HEK293 (cell line): ENCODE data around the gene ZCCHC17.

Source experiments
- CTCF ChIA-PET: fragments of 350-600 bp; formaldehyde crosslinking; extraction: SDS; loops from one replicate; lab custom pipeline; 2021; ENCODE audit warnings: antibody characterized with exemption; lab: Yijun Ruan, JAX
- POLR2A ChIA-PET: fragments of 300-600 bp; formaldehyde crosslinking; extraction: SDS; loops from one replicate; lab custom pipeline; 2020; ENCODE audit warnings: antibody characterized with exemption, inconsistent platforms; lab: Yijun Ruan, JAX
- H3K27ac ChIP-seq: fragments of 200-500 bp; sonication (Bioruptor generic); 2 replicates; pipeline ENCODE4 v1.5.1; 2014; ENCODE audit warnings: low read depth, low read length, control low read depth, inconsistent platforms; ENCODE audit errors: extremely low read depth
- H3K36me3 ChIP-seq, 2 experiments: fragments of 200-500 bp in 1 of 2; sonication (Bioruptor generic) in 1 of 2; 1 replicate in 1 of 2; 2 replicates in 1 of 2; pipeline ENCODE4 v1.5.1; 2014 to 2017; ENCODE audit warnings: inconsistent platforms in 2 of 2, low read length in 2 of 2; ENCODE audit not compliant: control insufficient read depth in 2 of 2, insufficient read depth in 1 of 2
- H3K4me1 ChIP-seq: fragments of 200-500 bp; sonication (Bioruptor generic); 2 replicates; pipeline ENCODE4 v1.5.1; 2014; ENCODE audit warnings: mild to moderate bottlenecking, low read length, inconsistent platforms; ENCODE audit not compliant: control insufficient read depth, insufficient read depth
- H3K4me3 ChIP-seq: 2 replicates; pipeline ENCODE4 v1.5.1; 2011; ENCODE audit warnings: low read depth, mild to moderate bottlenecking, control low read depth, low read length, moderate library complexity
- H3K9me3 ChIP-seq: fragments of 200-500 bp; sonication (Bioruptor generic); 2 replicates; pipeline ENCODE4 v1.5.1; 2014; ENCODE audit warnings: low read depth, low read length, inconsistent platforms; ENCODE audit not compliant: control insufficient read depth, insufficient read depth
- BCL11A ChIP-seq: fragments of 450-650 bp; formaldehyde crosslinking; IDR thresholded peaks from 2 replicates; pipeline ENCODE4 v1.5.1; 2016; ENCODE audit warnings: low read depth, missing biosample characterization, missing genetic modification characterization
- BCL11B ChIP-seq: fragments of 450-650 bp; formaldehyde crosslinking; IDR thresholded peaks from 2 replicates; pipeline ENCODE4 v1.5.1; 2016; ENCODE audit warnings: low read depth, missing biosample characterization, missing genetic modification characterization
- IKZF3 ChIP-seq: fragments of 450-650 bp; IDR thresholded peaks from 2 replicates; pipeline ENCODE4 v1.5.0; 2018; ENCODE audit warnings: missing biosample characterization, mild to moderate bottlenecking, missing genetic modification characterization, moderate library complexity
- KLF10 ChIP-seq: fragments of 450-650 bp; IDR thresholded peaks from 2 replicates; pipeline ENCODE4 v1.5.1; 2018; ENCODE audit warnings: missing biosample characterization, mild to moderate bottlenecking, missing genetic modification characterization
- KLF16 ChIP-seq: fragments of 450-650 bp; formaldehyde crosslinking; IDR thresholded peaks from 2 replicates; pipeline ENCODE4 v1.5.1; 2017; ENCODE audit warnings: missing biosample characterization, missing genetic modification characterization
- MEIS1 ChIP-seq: sonication (generic); formaldehyde crosslinking; IDR thresholded peaks from 2 replicates; pipeline ENCODE4 v1.8.1; 2022; ENCODE audit warnings: missing genetic modification reagents, mild to moderate bottlenecking, borderline replicate concordance
- OSR2 ChIP-seq: fragments of 450-650 bp; formaldehyde crosslinking; IDR thresholded peaks from 2 replicates; pipeline ENCODE4 v1.5.1; 2016; ENCODE audit warnings: missing biosample characterization, missing genetic modification characterization
- YY2 ChIP-seq: fragments of 450-650 bp; formaldehyde crosslinking; IDR thresholded peaks from 2 replicates; pipeline ENCODE4 v1.5.1; 2016; ENCODE audit warnings: missing biosample characterization, missing genetic modification characterization
- ZBTB7A ChIP-seq: fragments of 450-650 bp; formaldehyde crosslinking; IDR thresholded peaks from 2 replicates; pipeline ENCODE4 v1.5.1; 2016; ENCODE audit warnings: low read depth, missing biosample characterization, missing genetic modification characterization
- ZFP3 ChIP-seq: fragments of 450-650 bp; formaldehyde crosslinking; IDR thresholded peaks from 2 replicates; pipeline ENCODE4 v1.5.1; 2016; ENCODE audit warnings: low read depth, missing biosample characterization, missing genetic modification characterization
- ZNF132 ChIP-seq: fragments of 450-650 bp; formaldehyde crosslinking; IDR thresholded peaks from 2 replicates; pipeline ENCODE4 v1.5.1; 2017; ENCODE audit warnings: missing biosample characterization, missing genetic modification characterization, borderline replicate concordance
- ZNF157 ChIP-seq: fragments of 450-650 bp; formaldehyde crosslinking; IDR thresholded peaks from 2 replicates; pipeline ENCODE4 v1.5.1; 2016; ENCODE audit warnings: missing biosample characterization, missing genetic modification characterization
- ZNF169 ChIP-seq: fragments of 450-650 bp; formaldehyde crosslinking; IDR thresholded peaks from 2 replicates; pipeline ENCODE4 v1.5.1; 2016; ENCODE audit warnings: missing biosample characterization, missing genetic modification characterization
- ZNF248 ChIP-seq: fragments of 450-650 bp; formaldehyde crosslinking; IDR thresholded peaks from 2 replicates; pipeline ENCODE4 v1.5.1; 2017; ENCODE audit warnings: missing biosample characterization, missing genetic modification characterization
- ZNF391 ChIP-seq: fragments of 450-650 bp; formaldehyde crosslinking; IDR thresholded peaks from 2 replicates; pipeline ENCODE4 v1.5.1; 2016; ENCODE audit warnings: low read depth, missing biosample characterization, missing genetic modification characterization, borderline replicate concordance
- ZNF394 ChIP-seq: fragments of 450-650 bp; formaldehyde crosslinking; IDR thresholded peaks from 2 replicates; pipeline ENCODE4 v1.5.1; 2016; ENCODE audit warnings: missing biosample characterization, missing genetic modification characterization, mild to moderate bottlenecking, moderate library complexity, borderline replicate concordance
- ZNF416 ChIP-seq: fragments of 450-650 bp; formaldehyde crosslinking; IDR thresholded peaks from 2 replicates; pipeline ENCODE4 v1.5.1; 2016; ENCODE audit warnings: missing biosample characterization, missing genetic modification characterization
- ZNF501 ChIP-seq: fragments of 450-650 bp; formaldehyde crosslinking; IDR thresholded peaks from 2 replicates; pipeline ENCODE4 v1.5.1; 2016; ENCODE audit warnings: missing biosample characterization, missing genetic modification characterization
- ZNF510 ChIP-seq: fragments of 450-650 bp; formaldehyde crosslinking; IDR thresholded peaks from 2 replicates; pipeline ENCODE4 v1.5.1; 2018; ENCODE audit warnings: mild to moderate bottlenecking, missing genetic modification characterization, missing biosample characterization; ENCODE audit not compliant: insufficient replicate concordance
- ZNF529 ChIP-seq: fragments of 450-650 bp; formaldehyde crosslinking; IDR thresholded peaks from 2 replicates; pipeline ENCODE4 v1.5.1; 2017; ENCODE audit warnings: missing genetic modification characterization, missing biosample characterization; ENCODE audit not compliant: insufficient replicate concordance
- ZNF548 ChIP-seq: fragments of 450-650 bp; formaldehyde crosslinking; IDR thresholded peaks from 2 replicates; pipeline ENCODE4 v1.5.1; 2016; ENCODE audit warnings: missing biosample characterization, missing genetic modification characterization
- ZNF555 ChIP-seq: fragments of 450-650 bp; formaldehyde crosslinking; conservative IDR thresholded peaks from 2 replicates; pipeline ENCODE4 v1.5.1; 2017; ENCODE audit warnings: missing biosample characterization, mild to moderate bottlenecking, missing genetic modification characterization, inconsistent platforms
- ZNF558 ChIP-seq: fragments of 450-650 bp; formaldehyde crosslinking; IDR thresholded peaks from 2 replicates; pipeline ENCODE4 v1.5.1; 2016; ENCODE audit warnings: missing biosample characterization, missing genetic modification characterization
- ZNF571 ChIP-seq: fragments of 450-650 bp; formaldehyde crosslinking; IDR thresholded peaks from 2 replicates; pipeline ENCODE4 v1.5.0; 2017; ENCODE audit warnings: missing biosample characterization, missing genetic modification characterization
- ZNF585B ChIP-seq: fragments of 450-650 bp; formaldehyde crosslinking; IDR thresholded peaks from 2 replicates; pipeline ENCODE4 v1.5.1; 2016; ENCODE audit warnings: missing biosample characterization, missing genetic modification characterization
- TF ChIP-seq, protein P1 (sequence below): IDR thresholded peaks from 2 replicates; pipeline ENCODE4 v1.6.1; 2011; ENCODE audit warnings: mild to moderate bottlenecking, low read depth, low read length, borderline replicate concordance
- TF ChIP-seq, protein P2 (sequence below): fragments of 450-650 bp; formaldehyde crosslinking; IDR thresholded peaks from 2 replicates; pipeline ENCODE4 v1.5.1; 2016; ENCODE audit warnings: missing biosample characterization, missing genetic modification characterization
- TF ChIP-seq, protein P3 (sequence below): fragments of 450-650 bp; formaldehyde crosslinking; IDR thresholded peaks from 2 replicates; pipeline ENCODE4 v1.5.1; 2016; ENCODE audit warnings: missing biosample characterization, missing genetic modification characterization
- TF ChIP-seq, protein P4 (sequence below): fragments of 450-650 bp; formaldehyde crosslinking; IDR thresholded peaks from 2 replicates; pipeline ENCODE4 v1.5.1; 2016; ENCODE audit warnings: missing biosample characterization, missing genetic modification characterization

ZCCHC17 gene

DNA sequence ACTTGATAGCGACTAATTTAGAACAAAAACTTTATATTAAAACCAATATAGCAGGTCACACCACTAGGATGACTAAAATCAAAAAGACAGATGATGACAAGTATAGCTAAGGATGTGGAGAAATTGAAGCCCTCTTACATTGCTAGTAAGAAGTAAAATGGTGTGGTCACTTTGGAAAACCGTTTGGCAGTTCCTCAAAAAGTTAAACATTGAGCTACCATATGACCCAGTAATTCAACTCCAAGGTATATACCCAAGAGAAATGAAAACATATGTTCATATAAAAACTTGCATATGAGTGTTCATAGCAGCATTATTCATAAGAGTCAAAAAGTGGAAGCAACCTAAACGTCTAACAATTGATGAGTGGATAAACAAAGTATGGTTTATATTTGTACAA lies 103.1 kb downstream of the ZCCHC17 start:
- Histone ChIP-seq H3K9me3 (no peaks in the 10 kb centered on the region), H3K36me3 (no peaks in the 10 kb centered on the region), H3K27ac (no peak overlapping the region), H3K4me3 (no peak overlapping the region), H3K4me1 (no peaks in the 10 kb centered on the region)
- ChIA-PET CTCF (interaction anchor here (0.6 kb wide), 1 partner anchor 63 kb away, joined by 3 read pairs; no protein-coding TSS in a partner anchor), POLR2A (no interaction called here)
- TF ChIP-seq ZNF416 (tag by site-specific recombination): no peak
- TF ChIP-seq MEIS1: no peak
- TF ChIP-seq, protein P1, sequence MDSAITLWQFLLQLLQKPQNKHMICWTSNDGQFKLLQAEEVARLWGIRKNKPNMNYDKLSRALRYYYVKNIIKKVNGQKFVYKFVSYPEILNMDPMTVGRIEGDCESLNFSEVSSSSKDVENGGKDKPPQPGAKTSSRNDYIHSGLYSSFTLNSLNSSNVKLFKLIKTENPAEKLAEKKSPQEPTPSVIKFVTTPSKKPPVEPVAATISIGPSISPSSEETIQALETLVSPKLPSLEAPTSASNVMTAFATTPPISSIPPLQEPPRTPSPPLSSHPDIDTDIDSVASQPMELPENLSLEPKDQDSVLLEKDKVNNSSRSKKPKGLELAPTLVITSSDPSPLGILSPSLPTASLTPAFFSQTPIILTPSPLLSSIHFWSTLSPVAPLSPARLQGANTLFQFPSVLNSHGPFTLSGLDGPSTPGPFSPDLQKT: no peak
- TF ChIP-seq, protein P2, sequence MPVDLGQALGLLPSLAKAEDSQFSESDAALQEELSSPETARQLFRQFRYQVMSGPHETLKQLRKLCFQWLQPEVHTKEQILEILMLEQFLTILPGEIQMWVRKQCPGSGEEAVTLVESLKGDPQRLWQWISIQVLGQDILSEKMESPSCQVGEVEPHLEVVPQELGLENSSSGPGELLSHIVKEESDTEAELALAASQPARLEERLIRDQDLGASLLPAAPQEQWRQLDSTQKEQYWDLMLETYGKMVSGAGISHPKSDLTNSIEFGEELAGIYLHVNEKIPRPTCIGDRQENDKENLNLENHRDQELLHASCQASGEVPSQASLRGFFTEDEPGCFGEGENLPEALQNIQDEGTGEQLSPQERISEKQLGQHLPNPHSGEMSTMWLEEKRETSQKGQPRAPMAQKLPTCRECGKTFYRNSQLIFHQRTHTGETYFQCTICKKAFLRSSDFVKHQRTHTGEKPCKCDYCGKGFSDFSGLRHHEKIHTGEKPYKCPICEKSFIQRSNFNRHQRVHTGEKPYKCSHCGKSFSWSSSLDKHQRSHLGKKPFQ (tag by site-specific recombination): no peak
- no peak for TF ChIP-seq ZBTB7A
- no peak for TF ChIP-seq ZNF571 (tag by site-specific recombination)
- no peak for TF ChIP-seq ZNF501 (tag by site-specific recombination)
- no peak for TF ChIP-seq ZNF558 (tag by site-specific recombination)
- TF ChIP-seq ZNF555 (tag by site-specific recombination): no peak
- TF ChIP-seq ZNF248: no peak
- TF ChIP-seq ZNF169 (tag by site-specific recombination): no peak
- TF ChIP-seq ZNF394 (tag by site-specific recombination): no peak

DNA sequence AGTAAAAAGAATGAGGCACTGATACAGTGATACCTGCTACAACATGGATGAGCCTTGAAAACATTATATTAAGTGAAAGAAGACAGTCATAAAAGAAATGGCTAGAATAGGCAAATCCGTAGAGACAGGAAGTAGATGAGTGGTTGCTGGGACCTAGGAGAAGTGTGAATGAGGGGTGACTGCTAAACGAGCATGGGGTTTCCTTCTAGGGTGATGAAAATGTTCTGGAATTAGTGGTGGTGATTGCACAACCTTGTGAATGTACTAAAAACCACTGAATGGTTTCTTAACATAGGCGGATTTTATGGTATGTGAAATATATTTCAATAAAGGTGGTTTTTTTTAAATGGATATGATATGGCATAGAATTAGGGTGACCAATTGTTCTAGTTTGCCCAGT lies 103.6 kb downstream of the ZCCHC17 start:
- CTCF ChIA-PET: interaction anchor here (0.6 kb wide), 1 partner anchor 62 kb away, joined by 3 read pairs; no protein-coding TSS in a partner anchor
- TF ChIP-seq IKZF3 (tag by site-specific recombination): no peak
- no peak for TF ChIP-seq ZNF157 (tag by site-specific recombination)
- no peak for TF ChIP-seq BCL11A (tag by site-specific recombination)
- no peak for TF ChIP-seq ZNF132
- no peak for TF ChIP-seq ZNF548
- TF ChIP-seq KLF16 (tag by site-specific recombination): no peak
- TF ChIP-seq BCL11B (tag by site-specific recombination): no peak
- TF ChIP-seq, protein P3, sequence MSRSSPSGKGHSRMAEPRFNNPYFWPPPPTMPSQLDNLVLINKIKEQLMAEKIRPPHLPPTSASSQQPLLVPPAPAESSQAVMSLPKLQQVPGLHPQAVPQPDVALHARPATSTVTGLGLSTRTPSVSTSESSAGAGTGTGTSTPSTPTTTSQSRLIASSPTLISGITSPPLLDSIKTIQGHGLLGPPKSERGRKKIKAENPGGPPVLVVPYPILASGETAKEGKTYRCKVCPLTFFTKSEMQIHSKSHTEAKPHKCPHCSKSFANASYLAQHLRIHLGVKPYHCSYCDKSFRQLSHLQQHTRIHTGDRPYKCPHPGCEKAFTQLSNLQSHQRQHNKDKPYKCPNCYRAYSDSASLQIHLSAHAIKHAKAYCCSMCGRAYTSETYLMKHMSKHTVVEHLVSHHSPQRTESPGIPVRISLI (tag by site-specific recombination): no peak
- TF ChIP-seq ZFP3 (tag by site-specific recombination): no peak
- no peak for TF ChIP-seq ZNF529 (tag by site-specific recombination)
- no peak for TF ChIP-seq ZNF510
- no peak for TF ChIP-seq OSR2 (tag by site-specific recombination)
- no peak for TF ChIP-seq YY2 (tag by site-specific recombination)
- TF ChIP-seq ZBTB7A: no peak
- TF ChIP-seq ZNF585B (tag by site-specific recombination): no peak
- no peak for TF ChIP-seq KLF10 (tag by site-specific recombination)
- TF ChIP-seq ZNF391 (tag by site-specific recombination): no peak
- TF ChIP-seq, protein P4, sequence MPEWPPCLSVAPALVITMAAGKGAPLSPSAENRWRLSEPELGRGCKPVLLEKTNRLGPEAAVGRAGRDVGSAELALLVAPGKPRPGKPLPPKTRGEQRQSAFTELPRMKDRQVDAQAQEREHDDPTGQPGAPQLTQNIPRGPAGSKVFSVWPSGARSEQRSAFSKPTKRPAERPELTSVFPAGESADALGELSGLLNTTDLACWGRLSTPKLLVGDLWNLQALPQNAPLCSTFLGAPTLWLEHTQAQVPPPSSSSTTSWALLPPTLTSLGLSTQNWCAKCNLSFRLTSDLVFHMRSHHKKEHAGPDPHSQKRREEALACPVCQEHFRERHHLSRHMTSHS (tag by site-specific recombination): no peak
- POLR2A ChIA-PET: no interaction called here
- Histone ChIP-seq H3K4me3 (no peak overlapping the region), H3K9me3 (no peaks in the 10 kb centered on the region), H3K36me3 (no peaks in the 10 kb centered on the region), H3K4me1 (no peaks in the 10 kb centered on the region), H3K27ac (no peak overlapping the region)
